Psoas muscle (tissue), 8 donors: ENCODE measurements around the gene PRICKLE1. TPM values are rescaled to one million over a fixed set of nuclear protein-coding genes. Genes with fewer than 3 reads are reported as not detected.
A peak's percentile ranks its signal among the peaks of the same experiment; 100 is the strongest.

Experiments used
- ATAC-seq, 4 donors: fragments of 200-7000 bp; cut with Tn5 transposase; one replicate each; pipeline ENCODE4 v1.9.1; 2020; ENCODE audit warnings: moderate library complexity in 3 of 4, mild to moderate bottlenecking in 2 of 4
- DNase-seq, 2 donors: peaks; one replicate each; pipeline ENCODE4 v3.0.0-alpha.2; 2020
- H3K27ac ChIP-seq: fragments of 200-600 bp; one replicate; pipeline ENCODE4 v1.8.0; 2022
- H3K27me3 ChIP-seq, 3 donors: fragments of 200-600 bp in 1 of 3; one replicate each; pipeline versions ENCODE4 v1.6.1 to v1.8.0; 2013 to 2022; ENCODE audit warnings: low read length in 2 of 3, mild to moderate bottlenecking in 2 of 3, moderate library complexity in 1 of 3; ENCODE audit not compliant: insufficient read depth in 3 of 3
- H3K36me3 ChIP-seq, 2 donors: fragments of 200-600 bp in 1 of 2; one replicate each; pipeline versions ENCODE4 v1.6.1 to v1.8.0; 2013 to 2022; ENCODE audit warnings: low read depth in 1 of 2, mild to moderate bottlenecking in 1 of 2, moderate library complexity in 1 of 2; ENCODE audit not compliant: insufficient read depth in 1 of 2
- H3K4me1 ChIP-seq: fragments of 200-600 bp; one replicate; pipeline ENCODE4 v1.8.0; 2022
- H3K4me3 ChIP-seq: fragments of 200-600 bp; one replicate; pipeline ENCODE4 v1.8.0; 2022; ENCODE audit warnings: mild to moderate bottlenecking
- H3K9me3 ChIP-seq: fragments of 200-600 bp; one replicate; pipeline ENCODE4 v1.8.0; 2022
- CTCF ChIP-seq: fragments of 200-600 bp; IDR thresholded peaks from one replicate; pipeline ENCODE4 v1.8.0; 2022; ENCODE audit warnings: antibody characterized with exemption
- WGBS, 3 donors: extraction: QIAGEN DNeasy Blood & Tissue Kit; methylation state at CpG; one replicate each; pipeline versions ENCODE4 v1.1.6 to v1.1.7; 2013; 5-methylcytosine and 5-hydroxymethylcytosine counted together
- intact Hi-C, 2 donors: fragments of 100-400 bp; cut with DNase I; formaldehyde crosslinking; loops; one replicate each; pipeline versions ENCODE4 v1.11.0 to v1.14.2; 2022
- polyA plus RNA-seq, 3 donors: library from polyadenylated mRNA; stranded (reverse); fragments of 200-250 nt; gene quantifications; one replicate each; pipeline ENCODE4 v1.2.3, GENCODE V29; 2013
- total RNA-seq, 4 donors: library from RNA; stranded (reverse); fragmentation: NEBNext Ultra II Directional in 2 of 4; extraction: Animal tissue kit (Norgen Biotek cat#: 25700) in 2 of 4; gene quantifications; one replicate each; pipeline versions ENCODE4 v1.2.1 to v1.2.4, GENCODE V29; 2021 to 2023
- donor health status: healthy with polysubstance abuse.
- donor health status: DM: no; HTN: no; CAD: no; lungs with moderate emphysema.
- donor health status: Bipolar disorder and iron deficiency.
- donor health status: healthy.
- donor health status: DM: yes; HTN: yes; CAD: no.
- donor health status: DM: no; HTN: no; CAD: no.
- donor health status: DM: no; HTN: no; CAD: no.
- donor health status: DM: yes; HTN: yes; CAD: no.

Gene PRICKLE1
- total and polyA plus RNA-seq, 7 donors = 0.37 to 7.6 (median 1.7) TPM

GRCh38 chr12:42568952-42569915, 20.3 kb downstream of the PRICKLE1 start:
- WGBS, 3 donors = 20 to 27% (median 25%) methylated on average over 6 of the region's 6 CpGs

GRCh38 chr12:42565633-42566032, 23.9 kb downstream of the PRICKLE1 start:
- ATAC-seq (peak in 1 of 4 donors; percentile 49), DNase-seq (no peak)
- H3K4me3 ChIP-seq = no peak overlapping the region
- intact Hi-C loops = loop anchor here (5.0 kb wide), 2 partner anchors 83 to 1918 kb away; no protein-coding TSS in a partner anchor
- no peak for TF ChIP-seq CTCF
- no peaks in the 10 kb centered on the region for H3K36me3 ChIP-seq
- no peaks in the 10 kb centered on the region for H3K9me3 ChIP-seq
- no peaks in the 10 kb centered on the region for H3K27me3 ChIP-seq
- H3K27ac ChIP-seq = no peak overlapping the region
- 44 to 61% (median 53%) methylated on average over 5 of the region's 5 CpGs for WGBS, 3 donors
- peaks cover 5% of the 10 kb centered on the region for H3K4me1 ChIP-seq

More at GRCh38 chr12:42568952-42569915, 20.3 kb downstream of the PRICKLE1 start:
- Histone ChIP-seq H3K4me3 (no peak overlapping the region), H3K9me3 (no peaks in the 10 kb centered on the region), H3K27ac (no peak overlapping the region), H3K27me3 (no peaks in the 10 kb centered on the region), H3K4me1 (no peaks in the 10 kb centered on the region), H3K36me3 (no peaks in the 10 kb centered on the region)
- DNase-seq (no peak), ATAC-seq (peak; percentile 57 to 89 (median 68))
- TF ChIP-seq CTCF = peak; percentile 60
- intact Hi-C loops = loop anchor here (2.0 to 5.0 kb wide), 3 partner anchors 86 to 1922 kb away; no protein-coding TSS in a partner anchor

- no peaks in the 10 kb centered on the region for H3K36me3 ChIP-seq
- 61 to 70% (median 70%) methylated on average over 2 of the region's 2 CpGs for WGBS, 3 donors
- ATAC-seq (no peak), DNase-seq (no peak)
- TF ChIP-seq CTCF = no peak
- H3K27me3 ChIP-seq = no peaks in the 10 kb centered on the region
- intact Hi-C loops = loop anchor here (5.0 kb wide), 2 partner anchors 83 to 1918 kb away; no protein-coding TSS in a partner anchor
- no peak overlapping the region for H3K4me3 ChIP-seq
- no peak overlapping the region for H3K27ac ChIP-seq
- peaks cover 5% of the 10 kb centered on the region for H3K4me1 ChIP-seq
- no peaks in the 10 kb centered on the region for H3K9me3 ChIP-seq
Observed at GRCh38 chr12:42564996-42565395, 24.6 kb downstream of the PRICKLE1 start.

- ATAC-seq = no peak
- no peaks in the 10 kb centered on the region for H3K27me3 ChIP-seq
- DNase-seq = no peak
- intact Hi-C loops = no loop called here
- H3K4me3 ChIP-seq = no peak overlapping the region
- no peaks in the 10 kb centered on the region for H3K36me3 ChIP-seq
- 70 to 74% (median 74%) methylated on average over 3 of the region's 3 CpGs for WGBS, 3 donors
- H3K9me3 ChIP-seq = no peaks in the 10 kb centered on the region
- H3K27ac ChIP-seq = no peak overlapping the region
- peaks cover 5% of the 10 kb centered on the region for H3K4me1 ChIP-seq
- TF ChIP-seq CTCF = no peak
Observed at GRCh38 chr12:42564556-42564955, 25.0 kb downstream of the PRICKLE1 start.
